ENCODE data around the gene RTN1. TPM values are rescaled to one million over a fixed set of nuclear protein-coding genes. Genes with fewer than 3 reads are reported as not detected.

Gene RTN1
- total and polyA plus RNA-seq, 2 of the 8 experiments (the other 6 are each of a cell fraction or from before 2014, with no cell fraction given), result 2.8 to 4.9 TPM

GRCh38 chr14:59846595-59846994, 24.0 kb downstream of the RTN1 start (continued):
- TF ChIP-seq CHD7 (IDR thresholded peaks at IDR 0.05; ENCODE audit: insufficient replicate concordance, low read length) (no peak), CHD1 (IDR thresholded peaks at IDR 0.05; ENCODE audit: low read depth, low read length) (no peak), GABPA (IDR thresholded peaks at IDR 0.05; ENCODE audit: borderline replicate concordance, insufficient read depth, low read length) (no peak)

Measured in H1 (cell line).